Measurements from ENCODE around the gene DOCK9.

The DOCK9 gene

DNA sequence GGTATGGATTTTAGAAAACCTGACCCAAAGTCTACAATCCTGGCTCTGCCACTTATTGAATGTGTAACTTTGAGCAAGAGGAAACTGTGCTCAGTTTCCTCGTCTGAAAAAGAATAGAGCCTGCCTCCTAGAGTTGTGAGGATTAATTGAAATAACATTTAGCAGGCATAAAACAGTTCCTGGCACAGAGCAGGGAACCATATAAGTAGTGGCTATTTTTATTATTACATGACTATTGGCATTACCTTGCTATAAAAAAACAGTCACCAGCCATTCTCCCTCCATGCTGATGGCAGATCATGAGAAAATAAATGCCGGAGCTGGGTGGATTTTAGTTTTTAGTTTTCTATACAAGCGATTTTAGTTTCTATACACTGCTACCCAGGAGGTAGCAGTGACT lies 5.8 kb downstream of the DOCK9 start:
- no peak for DNase-seq

DNA sequence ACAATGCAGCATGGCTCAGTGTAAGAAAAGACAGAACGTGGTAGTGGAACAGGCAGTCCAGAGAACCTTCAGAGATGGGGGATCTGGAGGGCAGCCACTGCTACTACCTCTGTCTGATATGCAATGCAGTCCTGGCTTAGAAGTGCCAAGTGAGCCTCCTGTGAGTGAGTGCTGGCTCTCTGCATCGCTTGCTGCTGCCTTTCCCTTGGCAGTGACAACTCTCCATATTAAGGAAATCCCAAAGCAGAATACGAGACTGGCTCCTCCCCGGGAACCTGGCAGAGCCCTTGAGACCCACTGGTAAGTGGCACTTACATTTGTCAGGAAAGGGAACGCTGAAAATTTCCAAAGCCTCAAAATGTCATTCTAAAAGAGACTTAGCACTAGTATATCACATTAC lies 7.5 kb downstream of the DOCK9 start:
- DNase-seq: no peak

GRCh38 chr13:98967491-98967890 lies 10.4 kb downstream of the DOCK9 start:
- no peak for DNase-seq

- no peak for DNase-seq
Measured at GRCh38 chr13:98966019-98966418, 11.8 kb downstream of the DOCK9 start.

- DNase-seq: no peak
Measured at GRCh38 chr13:98965325-98965724, 12.5 kb downstream of the DOCK9 start.

DNA sequence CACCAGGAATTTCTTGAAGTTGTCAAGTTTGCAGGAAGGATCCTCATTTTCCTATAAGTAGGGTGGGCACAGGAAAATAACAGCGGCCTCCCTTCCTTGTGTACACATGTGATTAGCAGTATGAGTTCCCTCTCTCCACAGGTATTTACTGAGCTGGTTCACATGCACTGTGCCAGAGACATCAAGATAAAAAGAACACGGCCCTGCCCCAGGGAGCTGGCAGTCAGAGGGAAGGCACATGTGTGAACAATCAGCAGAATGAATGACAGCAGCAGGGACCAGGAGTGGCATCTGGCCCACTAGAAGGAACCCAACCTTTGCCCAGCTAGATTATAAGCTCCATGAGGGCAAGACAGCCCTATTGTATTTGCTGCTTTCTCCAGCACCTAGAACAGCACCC lies 13.9 kb downstream of the DOCK9 start:
- DNase-seq: no peak

GRCh38 chr13:98962901-98963590 lies 14.8 kb downstream of the DOCK9 start:
- DNase-seq: no peak

- DNase-seq: no peak
Measured at GRCh38 chr13:98961503-98962105, 16.3 kb downstream of the DOCK9 start.

- no peak for DNase-seq
Measured at GRCh38 chr13:98960606-98961502, 17.0 kb downstream of the DOCK9 start.

DNA sequence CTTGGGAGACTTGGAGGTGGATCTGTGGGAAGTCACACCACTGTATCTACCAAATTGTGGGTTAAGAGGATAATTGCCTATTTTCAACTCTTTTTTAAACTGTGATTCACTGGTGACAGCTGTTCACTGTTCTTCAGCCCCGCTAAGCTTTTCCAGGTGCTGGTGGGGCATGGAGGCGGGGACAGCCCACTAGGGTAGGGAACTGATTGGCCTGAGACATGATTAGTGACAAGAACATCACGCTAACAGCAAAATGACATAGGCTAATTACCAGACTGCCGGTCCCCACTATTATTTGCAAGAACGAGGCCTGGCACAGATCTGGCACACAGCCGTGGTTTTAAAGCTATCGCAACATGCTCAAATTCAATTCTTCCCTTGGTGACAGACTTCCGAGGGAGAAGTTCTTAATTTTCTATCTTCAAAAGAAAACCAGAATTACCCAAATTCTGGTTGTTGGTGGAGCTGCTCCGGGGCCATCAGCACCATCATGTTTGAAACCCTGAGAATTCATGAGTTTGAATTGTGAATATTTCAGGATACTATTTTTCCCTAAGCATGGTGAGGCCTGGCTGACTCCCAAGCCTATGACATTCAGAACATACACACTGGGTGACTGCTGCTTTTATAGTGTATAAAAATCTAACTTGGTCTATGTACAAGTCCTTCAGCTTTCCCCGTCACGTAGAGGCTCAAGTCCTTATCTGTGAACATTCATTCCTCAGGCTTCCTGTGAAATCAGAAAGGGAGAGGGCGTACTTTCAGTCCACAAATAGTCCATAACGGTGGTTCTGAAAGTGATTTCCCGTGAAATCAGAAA lies 17.9 kb downstream of the DOCK9 start:
- DNase-seq: no peak

GRCh38 chr13:98959291-98959690 lies 18.6 kb downstream of the DOCK9 start:
- no peak for DNase-seq

DNA sequence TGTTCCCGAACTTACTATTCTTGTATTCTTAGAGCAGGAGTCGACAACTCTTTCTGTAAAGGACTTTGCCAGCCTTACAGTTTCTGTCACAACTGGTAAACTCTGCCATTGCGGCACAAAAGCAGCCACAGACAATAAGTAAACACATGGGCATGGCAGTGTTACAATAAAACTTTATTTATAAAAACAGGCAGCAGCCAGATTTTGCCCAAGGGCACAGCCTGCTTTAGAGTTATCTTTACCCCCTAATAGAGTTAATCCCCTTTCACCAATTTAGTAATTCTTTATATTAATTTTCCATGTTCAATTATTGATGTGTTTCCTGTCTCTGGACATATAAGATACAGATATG lies 19.4 kb downstream of the DOCK9 start:
- no peak for DNase-seq

DNA sequence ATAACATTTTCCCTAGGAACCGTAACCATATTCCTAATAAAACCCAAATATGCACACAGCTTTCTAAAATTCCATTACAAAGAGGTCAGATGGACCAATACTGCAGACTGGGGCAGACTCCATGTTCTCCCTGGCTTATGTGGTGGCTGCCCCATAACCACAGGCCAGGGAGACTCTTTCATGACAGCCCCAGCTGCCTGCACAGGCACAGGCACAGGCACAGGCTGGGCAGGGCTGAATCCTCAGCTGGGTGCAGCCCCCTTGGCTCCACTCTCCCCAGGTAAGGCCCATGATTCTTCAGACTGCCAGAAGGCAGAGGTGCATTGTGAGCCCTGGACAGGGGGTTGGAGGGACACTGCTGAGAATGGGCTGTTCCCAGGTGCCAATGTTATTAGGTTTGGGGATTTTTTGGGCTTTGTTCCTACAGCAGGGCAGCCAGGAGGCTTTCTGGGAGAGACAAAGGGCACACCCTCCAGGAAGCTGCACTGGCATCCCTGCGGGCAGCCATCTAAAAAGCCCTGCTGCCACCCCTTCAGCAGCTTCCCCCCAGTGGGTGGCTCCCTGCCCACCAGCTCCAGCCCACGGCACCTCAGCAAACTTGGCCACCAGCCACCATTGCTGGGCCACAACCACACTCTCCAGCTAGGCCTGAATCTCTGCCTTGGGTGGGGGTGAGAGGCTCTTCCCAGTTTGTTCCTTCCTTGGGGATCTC lies 20.0 kb downstream of the DOCK9 start:
- no peak for DNase-seq

GRCh38 chr13:98955336-98955735 lies 22.5 kb downstream of the DOCK9 start:
- no peak for DNase-seq

GRCh38 chr13:98954313-98954712 lies 23.6 kb downstream of the DOCK9 start:
- no peak for DNase-seq

GRCh38 chr13:98951266-98951665 lies 26.6 kb downstream of the DOCK9 start:
- DNase-seq: no peak

DNA sequence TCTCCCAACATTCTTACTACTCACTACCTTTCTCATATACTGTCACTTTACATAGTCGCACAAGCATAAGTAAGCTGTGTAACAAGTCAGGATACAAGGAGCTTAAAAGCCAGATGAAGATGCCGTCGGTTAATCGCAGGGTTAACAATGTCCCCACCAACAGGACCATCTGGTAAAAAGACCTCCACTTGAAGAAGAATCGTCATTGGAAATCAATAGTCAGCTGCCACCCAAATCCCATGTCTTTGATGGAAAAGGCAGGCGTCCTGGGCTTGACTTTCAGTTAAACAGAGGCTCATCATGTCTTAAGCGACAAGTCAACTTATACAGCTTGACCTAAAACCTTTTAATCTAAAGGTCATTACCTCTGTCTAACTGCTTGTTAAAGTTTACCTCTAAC lies 27.2 kb downstream of the DOCK9 start:
- DNase-seq: no peak

- DNase-seq: no peak
Measured at GRCh38 chr13:98947925-98948324, 29.9 kb downstream of the DOCK9 start.

DNA sequence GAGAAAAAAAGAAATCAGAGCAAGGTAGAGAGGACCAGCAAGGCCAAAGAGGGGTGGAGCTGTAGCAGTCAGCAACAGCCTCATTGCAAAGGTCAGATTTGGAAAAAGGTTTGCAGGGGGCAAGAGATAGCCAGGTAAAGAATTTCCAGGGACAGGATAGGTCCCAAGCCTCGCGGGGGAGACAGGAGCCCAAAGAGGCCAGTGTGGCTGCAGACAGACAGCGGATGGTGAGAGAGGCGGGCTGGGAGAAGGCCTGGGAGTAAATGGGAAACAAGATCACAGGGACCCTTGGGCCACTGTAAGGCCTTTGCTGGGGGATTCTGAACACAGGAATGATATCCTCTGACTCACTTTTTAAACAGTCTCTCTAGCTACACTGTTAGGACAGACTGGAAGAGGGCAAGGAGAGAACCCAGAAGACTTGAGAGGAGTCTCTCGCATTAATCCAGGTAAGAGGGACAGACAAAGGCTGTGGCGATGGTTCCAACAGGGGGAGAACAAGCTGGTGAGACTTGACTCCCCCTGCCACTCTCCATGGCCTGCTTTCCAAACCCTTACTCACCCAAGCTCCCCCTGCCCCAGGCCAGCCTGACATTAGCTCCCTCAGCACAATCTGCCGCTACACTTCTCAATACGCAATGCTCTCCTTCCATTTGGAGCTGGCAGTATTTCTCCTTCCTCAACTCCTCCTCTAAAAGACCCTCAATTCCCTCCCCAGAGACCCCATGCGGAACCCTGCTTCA lies 31.8 kb downstream of the DOCK9 start:
- DNase-seq: no peak

GRCh38 chr13:98944336-98944735 lies 33.5 kb downstream of the DOCK9 start:
- no peak for DNase-seq

GRCh38 chr13:98942997-98943396 lies 34.9 kb downstream of the DOCK9 start:
- no peak for DNase-seq

DNA sequence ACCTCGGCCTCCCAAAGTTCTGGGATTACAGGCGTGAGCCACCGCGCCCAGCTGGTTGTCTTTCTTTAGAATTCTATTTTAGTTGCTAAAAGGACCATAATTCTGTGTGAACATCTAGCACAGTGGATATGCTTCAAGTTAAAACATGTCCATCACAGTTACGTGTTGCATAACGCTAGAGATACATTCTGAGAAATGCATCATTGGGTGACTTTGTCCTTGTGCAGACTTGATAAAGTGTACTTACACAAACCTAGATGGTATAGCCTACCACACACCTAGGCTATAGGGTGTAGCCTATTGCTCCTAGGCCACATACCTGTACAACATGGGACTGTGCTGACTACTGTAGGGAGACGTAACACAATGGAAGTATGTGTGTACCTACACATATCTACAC lies 35.4 kb downstream of the DOCK9 start:
- DNase-seq: no peak

Measured in inflammatory macrophage treated with lipopolysaccharide for 4 hours (primary cell).